ENCODE measurements around the gene PPP2R3B.
"Not testable (repeated sequence)": the region's sequence is repeated elsewhere in the genome, so short reads cannot be mapped to it uniquely, and the experiment has no call there.

Gene PPP2R3B

GRCh38 chrX:426881-427280, 40.2 kb upstream of the PPP2R3B start:
- WGBS, 2 experiments: 89 to 90% methylated on average over 14 of the region's 14 CpGs
- no peaks in the 10 kb centered on the region for H3K36me3 ChIP-seq (ENCODE audit: control insufficient read depth, insufficient read depth, low read length)
- no peaks in the 10 kb centered on the region for H3K4me1 ChIP-seq (ENCODE audit: control insufficient read depth, insufficient read depth, low read length)
- no peak overlapping the region for H3K27ac ChIP-seq (ENCODE audit: insufficient read depth, low read depth, low read length, poor library complexity, severe bottlenecking)
- H3K4me3 ChIP-seq (ENCODE audit: insufficient read depth, low read depth, low read length): no peak overlapping the region
- H3K9me3 ChIP-seq (ENCODE audit: control insufficient read depth, low read length): no peaks in the 10 kb centered on the region
- peaks cover 19% of the 10 kb centered on the region for H3K27me3 ChIP-seq (ENCODE audit: control insufficient read depth, insufficient read depth, low read length, poor library complexity, severe bottlenecking)

GRCh38 chrX:425056-425455, 38.3 kb upstream of the PPP2R3B start:
- Histone ChIP-seq H3K4me3 (ENCODE audit: insufficient read depth, low read depth, low read length) (no peak overlapping the region), H3K27me3 (ENCODE audit: control insufficient read depth, insufficient read depth, low read length, poor library complexity, severe bottlenecking) (peaks cover 19% of the 10 kb centered on the region), H3K9me3 (ENCODE audit: control insufficient read depth, low read length) (no peaks in the 10 kb centered on the region), H3K36me3 (ENCODE audit: control insufficient read depth, insufficient read depth, low read length) (no peaks in the 10 kb centered on the region), H3K27ac (ENCODE audit: insufficient read depth, low read depth, low read length, poor library complexity, severe bottlenecking) (no peak overlapping the region), H3K4me1 (ENCODE audit: control insufficient read depth, insufficient read depth, low read length) (no peaks in the 10 kb centered on the region)
- 91 to 93% methylated on average over 20 of the region's 20 CpGs for WGBS, 2 experiments

GRCh38 chrX:421646-422391, 35.1 kb upstream of the PPP2R3B start:
- Histone ChIP-seq H3K27me3 (ENCODE audit: control insufficient read depth, insufficient read depth, low read length, poor library complexity, severe bottlenecking) (peaks cover under 1% of the 10 kb centered on the region), H3K9me3 (ENCODE audit: control insufficient read depth, low read length) (no peaks in the 10 kb centered on the region), H3K27ac (ENCODE audit: insufficient read depth, low read depth, low read length, poor library complexity, severe bottlenecking) (no peak overlapping the region), H3K4me3 (ENCODE audit: insufficient read depth, low read depth, low read length) (no peak overlapping the region), H3K36me3 (ENCODE audit: control insufficient read depth, insufficient read depth, low read length) (no peaks in the 10 kb centered on the region), H3K4me1 (ENCODE audit: control insufficient read depth, insufficient read depth, low read length) (no peaks in the 10 kb centered on the region)
- WGBS, 2 experiments: 79 to 80% methylated on average over 40 of the region's 40 CpGs

- Histone ChIP-seq H3K36me3 (ENCODE audit: control insufficient read depth, insufficient read depth, low read length) (no peaks in the 10 kb centered on the region), H3K9me3 (ENCODE audit: control insufficient read depth, low read length) (no peaks in the 10 kb centered on the region), H3K27ac (ENCODE audit: insufficient read depth, low read depth, low read length, poor library complexity, severe bottlenecking) (no peak overlapping the region), H3K4me3 (ENCODE audit: insufficient read depth, low read depth, low read length) (no peak overlapping the region), H3K4me1 (ENCODE audit: control insufficient read depth, insufficient read depth, low read length) (no peaks in the 10 kb centered on the region), H3K27me3 (ENCODE audit: control insufficient read depth, insufficient read depth, low read length, poor library complexity, severe bottlenecking) (no peaks in the 10 kb centered on the region)
- 90 to 91% methylated on average over 41 of the region's 41 CpGs for WGBS, 2 experiments
These were observed 34.0 kb upstream of the PPP2R3B start for GRCh38 chrX:420496-421223.

GRCh38 chrX:418927-419729, 32.4 kb upstream of the PPP2R3B start:
- Histone ChIP-seq H3K36me3 (ENCODE audit: control insufficient read depth, insufficient read depth, low read length) (no peaks in the 10 kb centered on the region), H3K4me1 (ENCODE audit: control insufficient read depth, insufficient read depth, low read length) (no peaks in the 10 kb centered on the region), H3K4me3 (ENCODE audit: insufficient read depth, low read depth, low read length) (no peak overlapping the region), H3K27me3 (ENCODE audit: control insufficient read depth, insufficient read depth, low read length, poor library complexity, severe bottlenecking) (no peaks in the 10 kb centered on the region), H3K27ac (ENCODE audit: insufficient read depth, low read depth, low read length, poor library complexity, severe bottlenecking) (no peak overlapping the region), H3K9me3 (ENCODE audit: control insufficient read depth, low read length) (no peaks in the 10 kb centered on the region)
- 91 to 92% methylated on average over 55 of the region's 55 CpGs for WGBS, 2 experiments

GRCh38 chrX:415498-415897, 28.8 kb upstream of the PPP2R3B start:
- not testable (repeated sequence) for H3K9me3 ChIP-seq (ENCODE audit: control insufficient read depth, low read length); H3K27ac ChIP-seq (ENCODE audit: insufficient read depth, low read depth, low read length, poor library complexity, severe bottlenecking); H3K4me1 ChIP-seq (ENCODE audit: control insufficient read depth, insufficient read depth, low read length); H3K27me3 ChIP-seq (ENCODE audit: control insufficient read depth, insufficient read depth, low read length, poor library complexity, severe bottlenecking); H3K4me3 ChIP-seq (ENCODE audit: insufficient read depth, low read depth, low read length); H3K36me3 ChIP-seq (ENCODE audit: control insufficient read depth, insufficient read depth, low read length)
- WGBS, 2 experiments: 84 to 93% methylated on average over 5 of the region's 5 CpGs

- no peaks in the 10 kb centered on the region for H3K36me3 ChIP-seq (ENCODE audit: control insufficient read depth, insufficient read depth, low read length)
- peak overlapping the region; percentile 22 for H3K4me3 ChIP-seq (ENCODE audit: insufficient read depth, low read depth, low read length)
- H3K27ac ChIP-seq (ENCODE audit: insufficient read depth, low read depth, low read length, poor library complexity, severe bottlenecking): no peak overlapping the region
- H3K9me3 ChIP-seq (ENCODE audit: control insufficient read depth, low read length): no peaks in the 10 kb centered on the region
- H3K27me3 ChIP-seq (ENCODE audit: control insufficient read depth, insufficient read depth, low read length, poor library complexity, severe bottlenecking): peaks cover 10% of the 10 kb centered on the region
- WGBS, 2 experiments: 11 to 13% methylated on average over 47 of the region's 47 CpGs
- peaks cover 6% of the 10 kb centered on the region for H3K4me1 ChIP-seq (ENCODE audit: control insufficient read depth, insufficient read depth, low read length)
These were observed 26.9 kb upstream of the PPP2R3B start for GRCh38 chrX:413322-414201.

GRCh38 chrX:410296-410695, 23.6 kb upstream of the PPP2R3B start:
- Histone ChIP-seq H3K9me3 (ENCODE audit: control insufficient read depth, low read length) (no peaks in the 10 kb centered on the region), H3K36me3 (ENCODE audit: control insufficient read depth, insufficient read depth, low read length) (no peaks in the 10 kb centered on the region), H3K27me3 (ENCODE audit: control insufficient read depth, insufficient read depth, low read length, poor library complexity, severe bottlenecking) (peaks cover 10% of the 10 kb centered on the region), H3K4me3 (ENCODE audit: insufficient read depth, low read depth, low read length) (no peak overlapping the region), H3K4me1 (ENCODE audit: control insufficient read depth, insufficient read depth, low read length) (peaks cover 6% of the 10 kb centered on the region), H3K27ac (ENCODE audit: insufficient read depth, low read depth, low read length, poor library complexity, severe bottlenecking) (no peak overlapping the region)
- WGBS, 2 experiments: 91 to 92% methylated on average over 17 of the region's 17 CpGs

GRCh38 chrX:405149-405548, 18.4 kb upstream of the PPP2R3B start:
- Histone ChIP-seq H3K27ac (ENCODE audit: insufficient read depth, low read depth, low read length, poor library complexity, severe bottlenecking) (no peak overlapping the region), H3K4me3 (ENCODE audit: insufficient read depth, low read depth, low read length) (no peak overlapping the region), H3K27me3 (ENCODE audit: control insufficient read depth, insufficient read depth, low read length, poor library complexity, severe bottlenecking) (no peaks in the 10 kb centered on the region), H3K36me3 (ENCODE audit: control insufficient read depth, insufficient read depth, low read length) (no peaks in the 10 kb centered on the region), H3K9me3 (ENCODE audit: control insufficient read depth, low read length) (no peaks in the 10 kb centered on the region), H3K4me1 (ENCODE audit: control insufficient read depth, insufficient read depth, low read length) (no peaks in the 10 kb centered on the region)
- WGBS, 2 experiments: 94 to 95% methylated on average over 4 of the region's 5 CpGs

Data from ectodermal cell (in vitro differentiated cells).